HepG2 (cell line): ENCODE results near the gene NAPB. TPM values are rescaled to one million over a fixed set of nuclear protein-coding genes. Genes with fewer than 3 reads are reported as not detected.

ENCODE experiments used
- CBX5 ChIP-seq: sonication (generic); formaldehyde crosslinking; IDR thresholded peaks from 2 replicates; pipeline ENCODE4 v1.4.0; 2020; ENCODE audit warnings: missing genetic modification reagents, borderline replicate concordance
- FOXA3 ChIP-seq: IDR thresholded peaks from 2 replicates; pipeline ENCODE4 v1.6.1; 2016; ENCODE audit warnings: missing genetic modification reagents, missing compliant biosample characterization
- KAT2B ChIP-seq: fragments of 150-350 bp; IDR thresholded peaks from 2 replicates; pipeline ENCODE4 v1.6.1; 2014; ENCODE audit warnings: low read depth, low read length, borderline replicate concordance
- NPAS2 ChIP-seq: sonication (generic); formaldehyde crosslinking; IDR thresholded peaks from 2 replicates; pipeline ENCODE4 v1.8.0; 2022; ENCODE audit warnings: mild to moderate bottlenecking, missing genetic modification reagents, borderline replicate concordance
- SMAD3 ChIP-seq: sonication (generic); formaldehyde crosslinking; IDR thresholded peaks from 2 replicates; pipeline ENCODE4 v1.4.0; 2020; ENCODE audit warnings: missing genetic modification reagents
- ZBTB21 ChIP-seq: sonication (generic); formaldehyde crosslinking; IDR thresholded peaks from 2 replicates; pipeline ENCODE4 v1.4.0; 2020; ENCODE audit warnings: missing genetic modification reagents
- ZBTB3 ChIP-seq: sonication (generic); formaldehyde crosslinking; IDR thresholded peaks from 2 replicates; pipeline ENCODE4 v1.4.0; 2020; ENCODE audit warnings: low read depth, mild to moderate bottlenecking, moderate library complexity, missing genetic modification reagents, borderline replicate concordance
- ZFP36L2 ChIP-seq: sonication (generic); formaldehyde crosslinking; IDR thresholded peaks from 2 replicates; pipeline ENCODE4 v1.4.0; 2020; ENCODE audit warnings: missing genetic modification reagents
- polyA plus RNA-seq, 8 experiments: library from polyadenylated mRNA; depleted of rRNA in 3 of 8; stranded (reverse) in 7 of 8; unstranded in 1 of 8; fragments of >200 nt; fragmentation: Illumina TruSeq in 4 of 8; extraction: Trizol in 4 of 8; gene quantifications; 2 replicates each; pipeline versions ENCODE4 v1.2.1 to v1.2.3, GENCODE V29; 2011 to 2016; ENCODE audit warnings: low read depth in 4 of 8, missing spikeins in 1 of 8, mixed read lengths in 1 of 8; ENCODE audit not compliant: insufficient read depth in 1 of 8
- total RNA-seq, 5 experiments: library from RNA; depleted of rRNA; stranded (reverse); fragments of >200 nt; fragmentation: Illumina TruSeq; extraction: Trizol; gene quantifications; 2 replicates each; pipeline ENCODE4 v1.2.3, GENCODE V29; 2016; ENCODE audit warnings: low read depth in 1 of 5
- TF ChIP-seq, protein P1 (sequence below): sonication (generic); formaldehyde crosslinking; IDR thresholded peaks from one replicate; pipeline ENCODE4 v1.5.1; 2020; ENCODE audit warnings: mild to moderate bottlenecking, missing genetic modification reagents; ENCODE audit errors: not compliant biosample characterization
- TF ChIP-seq, protein P2 (sequence below): IDR thresholded peaks from 2 replicates; pipeline ENCODE4 v1.6.1; 2016
- TF ChIP-seq, protein P3 (sequence below), 2 experiments: sonication (generic) in 1 of 2; formaldehyde crosslinking in 1 of 2; IDR thresholded peaks; 2 replicates each; pipeline versions ENCODE4 v1.6.1 to v1.9.0; 2014 to 2022; ENCODE audit warnings: antibody characterized with exemption in 1 of 2, borderline replicate concordance in 1 of 2, inconsistent platforms in 1 of 2, low read depth in 1 of 2, missing genetic modification reagents in 1 of 2

Gene NAPB
- total and polyA plus RNA-seq, 2 of the 13 experiments (the other 11 are each of a cell fraction or from before 2014, with no cell fraction given) = 15.2 to 16.1 TPM

DNA sequence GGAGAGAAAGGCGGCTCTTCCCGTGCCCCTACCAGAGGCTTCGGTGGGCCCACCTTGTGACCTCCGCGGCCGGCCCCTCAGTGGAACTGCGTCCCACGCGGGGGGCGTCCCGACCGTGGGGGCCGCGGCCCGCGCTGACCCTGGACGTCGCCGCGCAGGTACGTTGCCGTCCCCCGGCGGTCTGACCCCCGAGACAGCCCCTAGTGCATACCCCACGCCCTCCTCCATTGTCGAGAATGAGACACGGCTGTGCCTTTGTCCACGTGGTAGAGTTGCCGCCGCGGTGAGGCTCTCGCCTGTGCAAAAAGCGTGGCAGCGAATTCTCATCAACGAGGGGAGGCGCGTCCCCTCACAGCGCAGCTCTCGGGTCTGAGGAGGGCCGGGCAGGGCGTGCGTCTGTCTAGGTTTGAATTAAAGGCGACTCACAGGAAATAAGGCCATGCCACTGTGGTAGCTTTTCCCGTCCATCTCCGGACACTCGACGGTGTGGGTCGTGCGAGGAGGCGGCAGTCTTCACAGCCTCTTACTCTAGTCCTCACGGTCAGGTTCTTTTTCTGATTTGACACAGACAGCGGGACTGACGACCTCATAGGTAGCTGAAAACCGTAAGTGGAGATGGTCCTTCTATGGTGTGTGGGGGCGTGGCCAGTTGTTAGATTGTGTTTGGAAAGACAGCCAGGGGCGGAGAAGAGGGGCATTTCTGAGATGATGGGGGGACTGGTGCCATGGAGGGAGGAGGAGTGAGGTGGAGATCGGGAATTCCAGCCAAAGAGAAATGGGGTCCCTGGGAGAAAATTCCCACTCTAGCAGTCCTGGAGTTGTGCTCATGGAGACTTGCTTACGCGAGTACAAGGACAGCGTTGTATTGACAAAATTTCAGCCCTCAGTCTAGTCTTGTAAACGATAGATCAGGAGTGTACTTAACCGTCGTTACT, 70.1 kb downstream of the NAPB start (continued):
- TF ChIP-seq, protein P1, sequence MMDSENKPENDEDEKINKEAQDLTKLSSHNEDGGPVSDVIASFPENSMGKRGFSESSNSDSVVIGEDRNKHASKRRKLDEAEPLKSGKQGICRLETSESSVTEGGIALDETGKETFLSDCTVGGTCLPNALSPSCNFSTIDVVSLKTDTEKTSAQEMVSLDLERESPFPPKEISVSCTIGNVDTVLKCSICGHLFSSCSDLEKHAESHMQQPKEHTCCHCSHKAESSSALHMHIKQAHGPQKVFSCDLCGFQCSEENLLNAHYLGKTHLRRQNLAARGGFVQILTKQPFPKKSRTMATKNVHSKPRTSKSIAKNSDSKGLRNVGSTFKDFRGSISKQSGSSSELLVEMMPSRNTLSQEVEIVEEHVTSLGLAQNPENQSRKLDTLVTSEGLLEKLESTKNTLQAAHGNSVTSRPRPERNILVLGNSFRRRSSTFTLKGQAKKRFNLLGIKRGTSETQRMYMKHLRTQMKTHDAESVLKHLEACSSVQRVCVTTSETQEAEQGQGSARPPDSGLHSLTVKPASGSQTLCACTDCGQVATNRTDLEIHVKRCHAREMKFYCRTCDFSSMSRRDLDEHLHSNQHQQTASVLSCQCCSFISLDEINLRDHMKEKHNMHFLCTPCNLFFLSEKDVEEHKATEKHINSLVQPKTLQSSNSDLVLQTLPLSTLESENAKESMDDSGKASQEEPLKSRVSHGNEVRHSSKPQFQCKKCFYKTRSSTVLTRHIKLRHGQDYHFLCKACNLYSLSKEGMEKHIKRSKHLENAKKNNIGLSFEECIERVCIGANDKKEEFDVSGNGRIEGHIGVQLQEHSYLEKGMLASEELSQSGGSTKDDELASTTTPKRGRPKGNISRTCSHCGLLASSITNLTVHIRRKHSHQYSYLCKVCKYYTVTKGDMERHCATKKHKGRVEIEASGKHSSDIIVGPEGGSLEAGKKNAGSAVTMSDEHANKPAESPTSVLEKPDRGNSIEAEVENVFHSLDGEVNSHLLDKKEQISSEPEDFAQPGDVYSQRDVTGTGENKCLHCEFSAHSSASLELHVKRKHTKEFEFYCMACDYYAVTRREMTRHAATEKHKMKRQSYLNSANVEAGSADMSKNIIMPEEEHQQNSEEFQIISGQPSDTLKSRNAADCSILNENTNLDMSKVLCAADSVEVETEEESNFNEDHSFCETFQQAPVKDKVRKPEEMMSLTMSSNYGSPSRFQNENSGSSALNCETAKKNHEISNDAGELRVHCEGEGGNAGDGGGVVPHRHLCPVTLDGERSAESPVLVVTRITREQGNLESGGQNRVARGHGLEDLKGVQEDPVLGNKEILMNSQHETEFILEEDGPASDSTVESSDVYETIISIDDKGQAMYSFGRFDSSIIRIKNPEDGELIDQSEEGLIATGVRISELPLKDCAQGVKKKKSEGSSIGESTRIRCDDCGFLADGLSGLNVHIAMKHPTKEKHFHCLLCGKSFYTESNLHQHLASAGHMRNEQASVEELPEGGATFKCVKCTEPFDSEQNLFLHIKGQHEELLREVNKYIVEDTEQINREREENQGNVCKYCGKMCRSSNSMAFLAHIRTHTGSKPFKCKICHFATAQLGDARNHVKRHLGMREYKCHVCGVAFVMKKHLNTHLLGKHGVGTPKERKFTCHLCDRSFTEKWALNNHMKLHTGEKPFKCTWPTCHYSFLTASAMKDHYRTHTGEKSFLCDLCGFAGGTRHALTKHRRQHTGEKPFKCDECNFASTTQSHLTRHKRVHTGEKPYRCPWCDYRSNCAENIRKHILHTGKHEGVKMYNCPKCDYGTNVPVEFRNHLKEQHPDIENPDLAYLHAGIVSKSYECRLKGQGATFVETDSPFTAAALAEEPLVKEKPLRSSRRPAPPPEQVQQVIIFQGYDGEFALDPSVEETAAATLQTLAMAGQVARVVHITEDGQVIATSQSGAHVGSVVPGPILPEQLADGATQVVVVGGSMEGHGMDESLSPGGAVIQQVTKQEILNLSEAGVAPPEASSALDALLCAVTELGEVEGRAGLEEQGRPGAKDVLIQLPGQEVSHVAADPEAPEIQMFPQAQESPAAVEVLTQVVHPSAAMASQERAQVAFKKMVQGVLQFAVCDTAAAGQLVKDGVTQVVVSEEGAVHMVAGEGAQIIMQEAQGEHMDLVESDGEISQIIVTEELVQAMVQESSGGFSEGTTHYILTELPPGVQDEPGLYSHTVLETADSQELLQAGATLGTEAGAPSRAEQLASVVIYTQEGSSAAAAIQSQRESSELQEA (CRISPR knock-in tag) = peak; percentile 64
- TF ChIP-seq ZBTB21 (peak; percentile 14; the same call in 1 of the 2 replicates), KAT2B (no peak), FOXA3 (no peak; the same call in 1 of the 2 replicates), SMAD3 (CRISPR knock-in tag) (no peak), ZFP36L2 (no peak; the same call in 1 of the 2 replicates), CBX5 (peak; percentile 63), ZBTB3 (0 out of 2 replicates have a peak, but pooled peaks have one; percentile 49), NPAS2 (CRISPR knock-in tag) (no peak)
- TF ChIP-seq, protein P2, sequence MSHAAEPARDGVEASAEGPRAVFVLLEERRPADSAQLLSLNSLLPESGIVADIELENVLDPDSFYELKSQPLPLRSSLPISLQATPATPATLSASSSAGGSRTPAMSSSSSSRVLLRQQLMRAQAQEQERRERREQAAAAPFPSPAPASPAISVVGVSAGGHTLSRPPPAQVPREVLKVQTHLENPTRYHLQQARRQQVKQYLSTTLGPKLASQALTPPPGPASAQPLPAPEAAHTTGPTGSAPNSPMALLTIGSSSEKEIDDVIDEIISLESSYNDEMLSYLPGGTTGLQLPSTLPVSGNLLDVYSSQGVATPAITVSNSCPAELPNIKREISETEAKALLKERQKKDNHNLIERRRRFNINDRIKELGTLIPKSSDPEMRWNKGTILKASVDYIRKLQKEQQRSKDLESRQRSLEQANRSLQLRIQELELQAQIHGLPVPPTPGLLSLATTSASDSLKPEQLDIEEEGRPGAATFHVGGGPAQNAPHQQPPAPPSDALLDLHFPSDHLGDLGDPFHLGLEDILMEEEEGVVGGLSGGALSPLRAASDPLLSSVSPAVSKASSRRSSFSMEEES = no peak
- TF ChIP-seq, protein P3, sequence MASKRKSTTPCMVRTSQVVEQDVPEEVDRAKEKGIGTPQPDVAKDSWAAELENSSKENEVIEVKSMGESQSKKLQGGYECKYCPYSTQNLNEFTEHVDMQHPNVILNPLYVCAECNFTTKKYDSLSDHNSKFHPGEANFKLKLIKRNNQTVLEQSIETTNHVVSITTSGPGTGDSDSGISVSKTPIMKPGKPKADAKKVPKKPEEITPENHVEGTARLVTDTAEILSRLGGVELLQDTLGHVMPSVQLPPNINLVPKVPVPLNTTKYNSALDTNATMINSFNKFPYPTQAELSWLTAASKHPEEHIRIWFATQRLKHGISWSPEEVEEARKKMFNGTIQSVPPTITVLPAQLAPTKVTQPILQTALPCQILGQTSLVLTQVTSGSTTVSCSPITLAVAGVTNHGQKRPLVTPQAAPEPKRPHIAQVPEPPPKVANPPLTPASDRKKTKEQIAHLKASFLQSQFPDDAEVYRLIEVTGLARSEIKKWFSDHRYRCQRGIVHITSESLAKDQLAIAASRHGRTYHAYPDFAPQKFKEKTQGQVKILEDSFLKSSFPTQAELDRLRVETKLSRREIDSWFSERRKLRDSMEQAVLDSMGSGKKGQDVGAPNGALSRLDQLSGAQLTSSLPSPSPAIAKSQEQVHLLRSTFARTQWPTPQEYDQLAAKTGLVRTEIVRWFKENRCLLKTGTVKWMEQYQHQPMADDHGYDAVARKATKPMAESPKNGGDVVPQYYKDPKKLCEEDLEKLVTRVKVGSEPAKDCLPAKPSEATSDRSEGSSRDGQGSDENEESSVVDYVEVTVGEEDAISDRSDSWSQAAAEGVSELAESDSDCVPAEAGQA (IDR thresholded peaks at IDR 0.05; ENCODE audit: low read depth) = no peak
- TF ChIP-seq, protein P3 (CRISPR knock-in tag; IDR thresholded peaks at IDR 0.05; ENCODE audit: borderline replicate concordance) = no peak
